ENCODE data around the gene SKAP2. TPM values are rescaled to one million over a fixed set of nuclear protein-coding genes. Genes with fewer than 3 reads are reported as not detected.

The SKAP2 gene
- total RNA-seq, 1 donor from 2014 or later, result 50.8 TPM

- TF ChIP-seq CTCF (IDR thresholded peaks at IDR 0.05; ENCODE audit: unreplicated experiment), result no peak
- Mint-ChIP-seq H3K27me3 (ENCODE audit: low read depth) (no peaks in the 10 kb centered on the region), H3K9me3 (peaks cover 8% of the 10 kb centered on the region), H3K4me3 (no peak overlapping the region), H3K27ac (no peak overlapping the region), H3K36me3 (no peaks in the 10 kb centered on the region), H3K4me1 (no peaks in the 10 kb centered on the region)
- no peak for DNase-seq (ENCODE audit: low spot score in 2 of 2, unreplicated experiment in 2 of 2)
Measured at GRCh38 chr7:26620352-26620751, 244.0 kb downstream of the SKAP2 start.

DNA sequence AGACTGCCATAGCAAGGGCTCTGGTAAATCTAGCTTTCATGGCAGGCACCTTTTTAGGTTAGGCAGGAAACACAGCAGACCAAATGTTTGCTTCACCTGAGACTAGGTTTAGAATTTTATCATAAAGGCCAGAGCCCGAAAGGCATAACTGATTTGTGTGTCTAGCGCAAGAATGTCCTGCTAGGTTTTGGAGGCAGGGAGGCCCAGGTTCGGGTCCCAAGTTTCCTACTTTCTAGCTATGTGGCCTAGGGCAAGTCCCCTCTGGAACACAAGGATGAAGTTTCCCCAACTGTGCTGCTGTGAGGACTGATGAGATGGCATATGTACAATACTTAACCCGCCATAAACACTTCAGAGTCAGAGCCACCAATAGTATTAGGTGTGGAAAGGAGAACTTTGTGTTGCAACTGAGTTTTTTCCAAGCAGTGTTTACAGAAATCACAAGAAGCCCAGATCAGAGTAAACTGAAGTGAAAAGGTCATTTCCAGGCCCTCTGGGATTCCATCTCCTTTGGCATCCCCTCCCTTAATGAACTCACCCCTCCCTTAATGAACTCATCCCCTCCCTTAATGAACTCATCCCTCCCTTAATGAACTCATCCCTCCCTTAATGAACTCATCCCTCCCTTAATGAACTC is 244.9 kb downstream of the SKAP2 start:
- Mint-ChIP-seq H3K4me1 (no peaks in the 10 kb centered on the region), H3K4me3 (no peak overlapping the region), H3K27ac (no peak overlapping the region), H3K9me3 (peaks cover 10% of the 10 kb centered on the region), H3K36me3 (no peaks in the 10 kb centered on the region), H3K27me3 (ENCODE audit: low read depth) (no peaks in the 10 kb centered on the region)
- TF ChIP-seq CTCF (IDR thresholded peaks at IDR 0.05; ENCODE audit: unreplicated experiment), result no peak
- DNase-seq (ENCODE audit: low spot score in 2 of 2, unreplicated experiment in 2 of 2), result no peak

GRCh38 chr7:26618898-26619297 is 245.5 kb downstream of the SKAP2 start:
- no peak overlapping the region for H3K4me3 Mint-ChIP-seq
- H3K27me3 Mint-ChIP-seq (ENCODE audit: low read depth), result no peaks in the 10 kb centered on the region
- H3K9me3 Mint-ChIP-seq, result peaks cover 10% of the 10 kb centered on the region
- TF ChIP-seq CTCF (IDR thresholded peaks at IDR 0.05; ENCODE audit: unreplicated experiment), result no peak
- DNase-seq (ENCODE audit: low spot score in 2 of 2, unreplicated experiment in 2 of 2), result no peak
- no peak overlapping the region for H3K27ac Mint-ChIP-seq
- no peaks in the 10 kb centered on the region for H3K36me3 Mint-ChIP-seq
- no peaks in the 10 kb centered on the region for H3K4me1 Mint-ChIP-seq

DNA sequence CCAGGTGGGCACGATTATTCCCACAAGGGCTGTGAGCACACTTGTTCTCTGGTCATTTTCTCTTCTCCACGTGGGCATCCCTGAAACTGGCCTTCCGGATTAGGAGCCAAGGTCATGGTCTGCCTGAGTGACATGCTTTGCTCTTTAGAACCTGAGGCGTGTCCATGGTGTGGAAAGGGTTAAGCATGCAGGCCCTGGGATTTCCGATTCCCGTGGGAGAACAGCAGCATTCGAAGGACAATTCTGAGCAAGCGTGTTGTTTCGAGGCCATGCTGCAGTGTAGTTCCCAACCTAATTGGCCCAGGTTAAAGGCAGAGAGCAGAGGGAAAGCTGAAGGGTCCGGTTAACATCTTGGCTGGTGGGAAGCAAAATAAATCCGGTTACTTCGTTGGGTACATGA is 245.9 kb downstream of the SKAP2 start:
- H3K9me3 Mint-ChIP-seq, result peaks cover 10% of the 10 kb centered on the region
- no peak overlapping the region for H3K27ac Mint-ChIP-seq
- no peak for TF ChIP-seq CTCF (IDR thresholded peaks at IDR 0.05; ENCODE audit: unreplicated experiment)
- no peak overlapping the region for H3K4me3 Mint-ChIP-seq
- no peaks in the 10 kb centered on the region for H3K4me1 Mint-ChIP-seq
- no peak for DNase-seq (ENCODE audit: low spot score in 2 of 2, unreplicated experiment in 2 of 2)
- no peaks in the 10 kb centered on the region for H3K27me3 Mint-ChIP-seq (ENCODE audit: low read depth)
- H3K36me3 Mint-ChIP-seq, result no peaks in the 10 kb centered on the region

Other genes with a start within 250 kb of the SKAP2 start
- 13.7 to 14.6 TPM (median 14.0 TPM) in 3 replicates for gene HOXA1, start 231.4 kb upstream of the SKAP2 start, total RNA-seq
- 30.3 to 33.9 TPM (median 30.8 TPM) in 3 replicates for gene HOXA2, start 238.1 kb upstream of the SKAP2 start, total RNA-seq

All from mesothelial cell of epicardium (in vitro differentiated cells).